Neural cell (in vitro differentiated cells): ENCODE results near the gene TEKT4.
"Not testable (repeated sequence)": the region's sequence is repeated elsewhere in the genome, so short reads cannot be mapped to it uniquely, and the experiment has no call there.

Experiments
- EP300 ChIP-seq: fragments of 450-650 bp; conservative IDR thresholded peaks from 2 replicates; pipeline ENCODE4 v1.6.1; 2014; ENCODE audit warnings: antibody characterized with exemption, mild to moderate bottlenecking, moderate library complexity; ENCODE audit not compliant: poor library complexity, severe bottlenecking
- EZH2 ChIP-seq: fragments of 200-600, 300-800 bp; shearing (Covaris generic), sonication (generic); IDR thresholded peaks from 2 replicates; pipeline ENCODE4 v1.6.1; 2014; ENCODE audit warnings: antibody characterized with exemption, low read length, borderline replicate concordance, mild to moderate bottlenecking; ENCODE audit not compliant: insufficient read depth, poor library complexity, severe bottlenecking
- MXI1 ChIP-seq: fragments of 450-650 bp; conservative IDR thresholded peaks from 2 replicates; pipeline ENCODE4 v1.6.1; 2014; ENCODE audit warnings: antibody characterized with exemption, mild to moderate bottlenecking; ENCODE audit not compliant: poor library complexity, severe bottlenecking
- POLR2AphosphoS5 ChIP-seq: IDR thresholded peaks from 2 replicates; pipeline ENCODE4 v1.6.1; 2012
- RAD21 ChIP-seq: fragments of 450-650 bp; conservative IDR thresholded peaks from 2 replicates; pipeline ENCODE4 v1.6.1; 2014; ENCODE audit warnings: antibody characterized with exemption, mild to moderate bottlenecking, moderate library complexity
- SMC3 ChIP-seq: fragments of 450-650 bp; conservative IDR thresholded peaks from 2 replicates; pipeline ENCODE4 v1.6.1; 2014; ENCODE audit warnings: antibody characterized with exemption, mild to moderate bottlenecking, moderate library complexity; ENCODE audit not compliant: poor library complexity
- TF ChIP-seq, protein P1 (sequence below): fragments of 450-650 bp; IDR thresholded peaks from 2 replicates; pipeline ENCODE4 v1.5.1; 2014; ENCODE audit warnings: antibody characterized with exemption, mild to moderate bottlenecking, moderate library complexity; ENCODE audit not compliant: poor library complexity, severe bottlenecking
- TF ChIP-seq, protein P2 (sequence below): IDR thresholded peaks from 2 replicates; pipeline ENCODE4 v1.6.1; 2012; ENCODE audit warnings: borderline replicate concordance

DNA sequence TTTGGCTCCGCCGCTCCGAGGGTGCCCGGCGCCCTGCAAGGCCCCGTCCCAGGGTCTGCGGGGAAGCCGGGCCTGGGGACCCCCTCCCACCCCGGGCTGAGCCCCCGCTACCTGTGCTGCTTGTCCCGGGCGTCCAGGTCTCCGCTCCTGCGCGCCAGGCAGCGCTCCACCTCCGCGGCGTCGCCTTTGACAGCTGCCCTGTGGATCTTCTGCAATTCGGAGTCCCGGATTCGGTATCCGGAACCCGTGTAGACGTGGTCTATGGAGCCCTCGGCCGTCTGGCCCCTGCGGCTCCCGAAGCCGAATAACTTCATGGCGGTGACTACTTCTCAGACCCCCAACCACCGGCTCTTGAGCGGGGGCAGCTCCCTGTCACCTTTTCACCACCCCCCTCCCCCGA is 14.4 kb upstream of the TEKT4 start:
- not testable (repeated sequence) for TF ChIP-seq SMC3, EP300, RAD21, EZH2, POLR2AphosphoS5, MXI1
- TF ChIP-seq, protein P1, sequence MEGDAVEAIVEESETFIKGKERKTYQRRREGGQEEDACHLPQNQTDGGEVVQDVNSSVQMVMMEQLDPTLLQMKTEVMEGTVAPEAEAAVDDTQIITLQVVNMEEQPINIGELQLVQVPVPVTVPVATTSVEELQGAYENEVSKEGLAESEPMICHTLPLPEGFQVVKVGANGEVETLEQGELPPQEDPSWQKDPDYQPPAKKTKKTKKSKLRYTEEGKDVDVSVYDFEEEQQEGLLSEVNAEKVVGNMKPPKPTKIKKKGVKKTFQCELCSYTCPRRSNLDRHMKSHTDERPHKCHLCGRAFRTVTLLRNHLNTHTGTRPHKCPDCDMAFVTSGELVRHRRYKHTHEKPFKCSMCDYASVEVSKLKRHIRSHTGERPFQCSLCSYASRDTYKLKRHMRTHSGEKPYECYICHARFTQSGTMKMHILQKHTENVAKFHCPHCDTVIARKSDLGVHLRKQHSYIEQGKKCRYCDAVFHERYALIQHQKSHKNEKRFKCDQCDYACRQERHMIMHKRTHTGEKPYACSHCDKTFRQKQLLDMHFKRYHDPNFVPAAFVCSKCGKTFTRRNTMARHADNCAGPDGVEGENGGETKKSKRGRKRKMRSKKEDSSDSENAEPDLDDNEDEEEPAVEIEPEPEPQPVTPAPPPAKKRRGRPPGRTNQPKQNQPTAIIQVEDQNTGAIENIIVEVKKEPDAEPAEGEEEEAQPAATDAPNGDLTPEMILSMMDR, result not testable (repeated sequence)
- TF ChIP-seq, protein P2, sequence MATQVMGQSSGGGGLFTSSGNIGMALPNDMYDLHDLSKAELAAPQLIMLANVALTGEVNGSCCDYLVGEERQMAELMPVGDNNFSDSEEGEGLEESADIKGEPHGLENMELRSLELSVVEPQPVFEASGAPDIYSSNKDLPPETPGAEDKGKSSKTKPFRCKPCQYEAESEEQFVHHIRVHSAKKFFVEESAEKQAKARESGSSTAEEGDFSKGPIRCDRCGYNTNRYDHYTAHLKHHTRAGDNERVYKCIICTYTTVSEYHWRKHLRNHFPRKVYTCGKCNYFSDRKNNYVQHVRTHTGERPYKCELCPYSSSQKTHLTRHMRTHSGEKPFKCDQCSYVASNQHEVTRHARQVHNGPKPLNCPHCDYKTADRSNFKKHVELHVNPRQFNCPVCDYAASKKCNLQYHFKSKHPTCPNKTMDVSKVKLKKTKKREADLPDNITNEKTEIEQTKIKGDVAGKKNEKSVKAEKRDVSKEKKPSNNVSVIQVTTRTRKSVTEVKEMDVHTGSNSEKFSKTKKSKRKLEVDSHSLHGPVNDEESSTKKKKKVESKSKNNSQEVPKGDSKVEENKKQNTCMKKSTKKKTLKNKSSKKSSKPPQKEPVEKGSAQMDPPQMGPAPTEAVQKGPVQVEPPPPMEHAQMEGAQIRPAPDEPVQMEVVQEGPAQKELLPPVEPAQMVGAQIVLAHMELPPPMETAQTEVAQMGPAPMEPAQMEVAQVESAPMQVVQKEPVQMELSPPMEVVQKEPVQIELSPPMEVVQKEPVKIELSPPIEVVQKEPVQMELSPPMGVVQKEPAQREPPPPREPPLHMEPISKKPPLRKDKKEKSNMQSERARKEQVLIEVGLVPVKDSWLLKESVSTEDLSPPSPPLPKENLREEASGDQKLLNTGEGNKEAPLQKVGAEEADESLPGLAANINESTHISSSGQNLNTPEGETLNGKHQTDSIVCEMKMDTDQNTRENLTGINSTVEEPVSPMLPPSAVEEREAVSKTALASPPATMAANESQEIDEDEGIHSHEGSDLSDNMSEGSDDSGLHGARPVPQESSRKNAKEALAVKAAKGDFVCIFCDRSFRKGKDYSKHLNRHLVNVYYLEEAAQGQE, result not testable (repeated sequence)
